GM12801 (cell line): ENCODE results near the gene JMJD1C.

ENCODE experiments used
- CTCF ChIP-seq: IDR thresholded peaks from one replicate; pipeline ENCODE4 v1.5.1; 2011; ENCODE audit warnings: control low read depth; ENCODE audit not compliant: insufficient read length; ENCODE audit errors: extremely low read depth

Gene JMJD1C

DNA sequence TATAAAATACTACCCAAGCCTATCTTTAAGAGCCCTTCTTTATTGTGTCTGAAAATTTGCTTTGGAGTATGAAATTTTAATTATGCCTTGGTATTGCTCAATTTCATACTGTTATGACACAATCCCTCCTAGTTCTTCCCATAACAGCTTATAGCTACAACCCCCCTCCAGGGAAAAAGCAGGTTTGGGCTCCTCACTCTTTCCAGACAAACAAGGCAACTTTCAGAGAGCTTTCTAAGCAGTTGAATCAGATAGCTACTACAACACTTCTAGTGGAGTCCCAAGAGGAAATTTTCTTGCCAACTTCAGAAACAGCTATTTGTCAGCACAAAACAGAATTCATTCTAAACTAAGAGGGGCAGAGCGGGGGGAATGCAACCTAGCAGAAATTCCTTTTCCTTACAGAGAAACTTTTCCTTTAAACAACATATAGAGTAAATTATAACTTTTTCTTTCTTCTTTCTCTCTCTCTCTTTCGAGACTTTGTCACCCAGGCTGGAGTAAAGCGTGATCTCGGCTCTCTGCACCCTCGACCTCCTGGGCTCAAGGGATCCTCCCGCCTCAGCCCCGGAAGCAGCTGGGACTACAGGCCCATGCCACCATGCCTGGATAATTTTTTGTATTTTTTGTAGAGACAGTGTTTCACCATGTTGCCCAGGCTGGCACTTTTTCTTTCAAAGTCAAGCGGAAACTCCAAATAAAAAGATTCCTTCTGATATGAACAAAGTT, 26.0 kb upstream of the JMJD1C start:
- no peak for TF ChIP-seq CTCF

GRCh38 chr10:63489838-63490237, 24.1 kb upstream of the JMJD1C start:
- TF ChIP-seq CTCF: no peak

DNA sequence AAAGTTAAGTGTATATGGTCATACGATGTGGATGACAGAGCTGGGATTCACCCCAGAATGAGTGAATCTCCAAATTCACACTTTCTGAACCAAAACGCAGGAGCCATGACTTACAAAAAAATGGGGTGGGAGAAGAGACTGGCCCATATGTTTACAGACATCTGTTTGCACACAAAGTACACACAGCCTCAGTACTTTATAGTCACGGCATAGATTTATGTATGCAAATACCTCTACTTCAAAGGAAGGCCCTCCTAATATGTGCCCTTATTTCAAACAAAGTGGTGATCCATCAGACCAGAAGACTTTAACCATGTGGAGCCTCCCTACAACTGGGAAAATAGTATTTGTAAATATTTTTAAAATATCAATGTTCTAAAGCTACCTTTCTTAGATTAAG, 22.2 kb upstream of the JMJD1C start:
- TF ChIP-seq CTCF: no peak

GRCh38 chr10:63483983-63484382, 18.2 kb upstream of the JMJD1C start:
- no peak for TF ChIP-seq CTCF

DNA sequence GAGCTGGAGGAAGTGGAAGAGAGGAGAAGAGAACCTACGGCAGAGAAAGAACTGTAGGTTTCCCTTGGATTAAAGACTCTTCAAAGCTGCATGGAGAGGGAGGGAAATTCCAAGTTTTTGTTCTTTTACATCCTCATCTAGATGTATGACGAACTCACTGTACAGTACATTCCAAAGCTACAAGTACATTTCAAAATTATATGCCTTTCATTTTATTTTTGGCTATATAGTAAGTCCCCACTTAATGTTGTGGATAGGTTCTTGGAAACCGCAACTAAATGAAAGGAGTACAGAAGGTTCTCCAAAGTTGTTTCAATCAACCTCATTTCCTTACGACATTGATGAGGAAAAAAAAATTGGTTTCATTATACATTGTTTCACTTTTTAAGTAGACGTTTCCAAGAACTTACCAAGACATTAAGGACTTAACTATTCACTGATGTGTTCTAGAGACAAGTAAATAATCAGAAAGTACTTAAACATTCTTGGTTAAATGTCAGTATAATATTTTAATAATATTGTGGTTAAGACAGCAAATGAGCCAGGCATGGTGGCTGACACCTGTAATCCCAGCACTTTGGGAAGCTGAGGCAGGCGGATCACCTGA, 16.1 kb upstream of the JMJD1C start:
- TF ChIP-seq CTCF: no peak

- TF ChIP-seq CTCF: no peak
Measured at GRCh38 chr10:63480237-63480636, 14.5 kb upstream of the JMJD1C start.

GRCh38 chr10:63478564-63478963, 12.8 kb upstream of the JMJD1C start:
- TF ChIP-seq CTCF: no peak
